HFFc6 (cell line): ENCODE data around the gene TRIML1. TPM values are rescaled to one million over a fixed set of nuclear protein-coding genes. Genes with fewer than 3 reads are reported as not detected.
"Not testable (repeated sequence)": the region's sequence is repeated elsewhere in the genome, so short reads cannot be mapped to it uniquely, and the experiment has no call there.

ENCODE experiments used
- DNase-seq: peaks from one replicate; pipeline ENCODE4 v3.0.0-alpha.2; 2018
- H3K27ac Mint-ChIP-seq: 2 replicates; pipeline ENCODE4 v1.8.0; 2020; ENCODE audit warnings: mild to moderate bottlenecking, mixed read lengths
- H3K27me3 Mint-ChIP-seq: 2 replicates; pipeline ENCODE4 v1.8.0; 2021; ENCODE audit warnings: mild to moderate bottlenecking, moderate library complexity, mixed read lengths; ENCODE audit not compliant: insufficient read depth
- H3K36me3 Mint-ChIP-seq: 2 replicates; pipeline ENCODE4 v1.8.0; 2021; ENCODE audit warnings: low read depth, mixed read lengths
- H3K4me1 Mint-ChIP-seq: 2 replicates; pipeline ENCODE4 v1.8.0; 2020; ENCODE audit warnings: low read depth, mixed read lengths
- H3K4me3 Mint-ChIP-seq: 2 replicates; pipeline ENCODE4 v1.8.0; 2020; ENCODE audit warnings: mild to moderate bottlenecking, moderate library complexity, mixed read lengths
- H3K9me3 Mint-ChIP-seq: 2 replicates; pipeline ENCODE4 v1.8.0; 2020; ENCODE audit warnings: mild to moderate bottlenecking, mixed read lengths
- total RNA-seq, 6 experiments: library from RNA; stranded (reverse); fragmentation: NEBNext Ultra II Directional; extraction: Animal tissue kit (Norgen Biotek cat#: 25700); gene quantifications; 2 replicates in 1 of 6; 3 replicates in 5 of 6; pipeline ENCODE4 v1.2.3, GENCODE V29; 2021
- TF ChIP-seq, protein P1 (sequence below): fragments of 200-600 bp; sonication (generic); IDR thresholded peaks from 2 replicates; pipeline ENCODE4 v1.5.0; 2021; ENCODE audit warnings: antibody characterized with exemption, mild to moderate bottlenecking

TRIML1 gene
- total RNA-seq, 6 experiments from 2014 or later: not detected

DNA sequence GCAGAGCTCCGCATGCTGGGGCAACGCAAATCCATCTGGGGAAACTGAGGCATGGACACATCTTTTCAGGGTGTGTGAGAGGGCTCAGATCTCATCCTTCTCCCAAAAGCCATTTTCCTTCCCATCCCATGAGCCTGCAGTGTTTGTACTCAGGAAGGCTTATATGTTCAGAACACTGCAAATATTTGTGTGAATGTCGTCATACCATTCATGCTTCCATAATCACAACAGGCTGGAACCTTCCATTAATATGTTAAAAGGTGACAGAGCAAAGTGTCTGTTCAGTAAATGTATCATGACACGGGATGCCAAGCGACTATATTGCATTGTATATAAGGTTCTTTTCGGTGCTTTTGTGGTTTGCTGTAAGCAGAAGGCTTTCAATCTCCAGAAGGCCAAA is 8.5 kb downstream of the TRIML1 start:
- Mint-ChIP-seq H3K9me3 (peaks cover 27% of the 10 kb centered on the region), H3K4me3 (no peak overlapping the region), H3K4me1 (no peaks in the 10 kb centered on the region; the same call in 1 of the 2 replicates), H3K27ac (no peak overlapping the region), H3K36me3 (no peaks in the 10 kb centered on the region), H3K27me3 (no peaks in the 10 kb centered on the region; the same call in 1 of the 2 replicates)
- TF ChIP-seq, protein P1, sequence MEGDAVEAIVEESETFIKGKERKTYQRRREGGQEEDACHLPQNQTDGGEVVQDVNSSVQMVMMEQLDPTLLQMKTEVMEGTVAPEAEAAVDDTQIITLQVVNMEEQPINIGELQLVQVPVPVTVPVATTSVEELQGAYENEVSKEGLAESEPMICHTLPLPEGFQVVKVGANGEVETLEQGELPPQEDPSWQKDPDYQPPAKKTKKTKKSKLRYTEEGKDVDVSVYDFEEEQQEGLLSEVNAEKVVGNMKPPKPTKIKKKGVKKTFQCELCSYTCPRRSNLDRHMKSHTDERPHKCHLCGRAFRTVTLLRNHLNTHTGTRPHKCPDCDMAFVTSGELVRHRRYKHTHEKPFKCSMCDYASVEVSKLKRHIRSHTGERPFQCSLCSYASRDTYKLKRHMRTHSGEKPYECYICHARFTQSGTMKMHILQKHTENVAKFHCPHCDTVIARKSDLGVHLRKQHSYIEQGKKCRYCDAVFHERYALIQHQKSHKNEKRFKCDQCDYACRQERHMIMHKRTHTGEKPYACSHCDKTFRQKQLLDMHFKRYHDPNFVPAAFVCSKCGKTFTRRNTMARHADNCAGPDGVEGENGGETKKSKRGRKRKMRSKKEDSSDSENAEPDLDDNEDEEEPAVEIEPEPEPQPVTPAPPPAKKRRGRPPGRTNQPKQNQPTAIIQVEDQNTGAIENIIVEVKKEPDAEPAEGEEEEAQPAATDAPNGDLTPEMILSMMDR: no peak
- no peak for DNase-seq

GRCh38 chr4:188154668-188155405 is 15.6 kb downstream of the TRIML1 start:
- peaks cover 6% of the 10 kb centered on the region; the same call in 1 of the 2 replicates for H3K4me1 Mint-ChIP-seq
- no peak overlapping the region for H3K27ac Mint-ChIP-seq
- no peaks in the 10 kb centered on the region; the same call in none of the 2 replicates for H3K27me3 Mint-ChIP-seq
- TF ChIP-seq, protein P1: no peak
- DNase-seq: no peak
- H3K4me3 Mint-ChIP-seq: no peak overlapping the region
- H3K9me3 Mint-ChIP-seq: peaks cover 27% of the 10 kb centered on the region; the same call in 1 of the 2 replicates
- no peaks in the 10 kb centered on the region for H3K36me3 Mint-ChIP-seq

GRCh38 chr4:188158336-188158735 is 19.1 kb downstream of the TRIML1 start:
- no peaks in the 10 kb centered on the region for H3K36me3 Mint-ChIP-seq
- TF ChIP-seq, protein P1: no peak
- H3K27ac Mint-ChIP-seq: no peak overlapping the region
- no peaks in the 10 kb centered on the region; the same call in none of the 2 replicates for H3K27me3 Mint-ChIP-seq
- H3K4me3 Mint-ChIP-seq: no peak overlapping the region
- H3K9me3 Mint-ChIP-seq: peaks cover 28% of the 10 kb centered on the region; the same call in 1 of the 2 replicates
- peaks cover 6% of the 10 kb centered on the region; the same call in 1 of the 2 replicates for H3K4me1 Mint-ChIP-seq
- DNase-seq: no peak

- peaks cover 28% of the 10 kb centered on the region; the same call in 1 of the 2 replicates for H3K9me3 Mint-ChIP-seq
- not testable (repeated sequence) for H3K27me3 Mint-ChIP-seq, H3K4me3 Mint-ChIP-seq, DNase-seq, H3K36me3 Mint-ChIP-seq, H3K27ac Mint-ChIP-seq, H3K4me1 Mint-ChIP-seq
Observed at GRCh38 chr4:188159513-188160226, 20.4 kb downstream of the TRIML1 start.

DNA sequence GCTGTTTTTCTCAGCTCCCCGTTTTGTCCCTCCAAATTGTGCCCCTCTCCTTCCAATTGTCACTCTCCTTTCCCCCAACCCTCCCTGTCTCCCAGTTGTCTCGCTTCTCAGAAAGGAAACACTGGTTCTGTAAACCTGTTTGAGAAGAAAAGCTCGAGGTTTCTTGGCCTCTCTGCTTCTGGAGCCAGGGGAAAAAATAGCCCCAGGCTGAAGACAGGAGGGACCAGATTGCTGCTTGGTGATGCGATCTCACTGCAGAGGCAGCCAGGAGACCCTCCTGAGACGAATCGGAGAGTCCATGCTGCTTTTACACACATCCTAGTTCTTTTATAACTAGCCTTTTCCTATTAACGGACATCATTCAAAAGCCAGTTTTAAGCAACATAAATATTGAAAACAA is 21.2 kb downstream of the TRIML1 start:
- Mint-ChIP-seq H3K4me3 (no peak overlapping the region), H3K4me1 (peaks cover 6% of the 10 kb centered on the region; the same call in 1 of the 2 replicates), H3K27ac (no peak overlapping the region), H3K27me3 (no peaks in the 10 kb centered on the region; the same call in none of the 2 replicates), H3K36me3 (no peaks in the 10 kb centered on the region), H3K9me3 (peaks cover 28% of the 10 kb centered on the region; the same call in 1 of the 2 replicates)
- no peak for DNase-seq
- TF ChIP-seq, protein P1: no peak
